Endothelial cell of umbilical vein (primary cell): ENCODE results near the gene ZNF442.

Source experiments
- CTCF ChIP-seq, 2 donors: IDR thresholded peaks; 1 replicate in 1 of 2; 2 replicates in 1 of 2; pipeline ENCODE4 v1.5.1; 2011; ENCODE audit warnings: low read length in 2 of 2, mild to moderate bottlenecking in 2 of 2, moderate library complexity in 2 of 2, control low read depth in 1 of 2, inconsistent platforms in 1 of 2, low read depth in 1 of 2; ENCODE audit not compliant: insufficient read depth in 1 of 2; ENCODE audit errors: extremely low read depth in 1 of 2
- EZH2 ChIP-seq: IDR thresholded peaks from 2 replicates; pipeline ENCODE4 v1.6.1; 2012; ENCODE audit warnings: borderline replicate concordance, low read depth, mild to moderate bottlenecking, moderate library complexity, low read length, inconsistent platforms; ENCODE audit not compliant: severe bottlenecking
- FOS ChIP-seq: IDR thresholded peaks from 2 replicates; pipeline ENCODE4 v1.6.1; 2011; ENCODE audit warnings: mild to moderate bottlenecking, low read length, moderate library complexity, borderline replicate concordance; ENCODE audit not compliant: insufficient read depth
- MAX ChIP-seq: IDR thresholded peaks from 2 replicates; pipeline ENCODE4 v1.6.1; 2011; ENCODE audit not compliant: insufficient read depth, insufficient read length
- POLR2A ChIP-seq: IDR thresholded peaks from 2 replicates; pipeline ENCODE4 v1.6.1; 2012; ENCODE audit warnings: low read depth, mild to moderate bottlenecking, control low read depth, low read length

DNA sequence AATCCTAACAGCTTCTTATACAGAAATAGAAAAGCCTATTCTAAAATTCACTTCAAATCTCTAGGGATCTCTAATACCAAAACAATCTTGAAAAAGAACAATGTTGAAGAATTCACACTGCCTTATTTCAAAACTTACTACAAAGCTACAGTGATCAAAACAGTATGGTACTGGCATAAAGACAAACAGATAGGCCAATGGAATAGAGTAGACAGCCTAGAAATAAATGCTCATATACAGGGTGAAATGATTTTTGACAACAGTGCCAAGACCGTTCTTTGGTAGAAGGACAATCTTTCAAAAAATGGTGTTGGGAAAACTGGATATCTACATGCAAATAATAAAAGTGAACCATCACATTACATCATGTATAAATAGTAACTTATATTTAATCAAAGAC, 20.3 kb downstream of the ZNF442 start:
- no peak for TF ChIP-seq CTCF (IDR thresholded peaks at IDR 0.05; ENCODE audit: extremely low read depth in 1 of 2, insufficient read depth in 1 of 2, low read depth in 1 of 2, low read length in 2 of 2)
- no peak for TF ChIP-seq FOS
- no peak for TF ChIP-seq EZH2
- TF ChIP-seq POLR2A = no peak
- no peak for TF ChIP-seq MAX
